ENCODE data around the gene FKBP7.
"Not testable (repeated sequence)": the region's sequence is repeated elsewhere in the genome, so short reads cannot be mapped to it uniquely, and the experiment has no call there.

FKBP7 gene

GRCh38 chr2:178478439-178479274 is at the start of gene FKBP7:
Gene FKBP7, minus strand, starts transcription at chr2:178478600. Its CDS starts 101 bp downstream, at chr2:178478499.
- H3K9me3 ChIP-seq (ENCODE audit: control insufficient read depth, low read length), result no peaks in the 10 kb centered on the region
- no peaks in the 10 kb centered on the region for H3K27me3 ChIP-seq (ENCODE audit: control insufficient read depth, insufficient read depth, low read length)
- no peaks in the 10 kb centered on the region for H3K36me3 ChIP-seq (ENCODE audit: control insufficient read depth, insufficient read depth, low read length)
- H3K9ac ChIP-seq (ENCODE audit: low read length), result peak within 1 kb of the TSS; percentile 84
- peaks cover 32% of the 10 kb centered on the region for H3K4me1 ChIP-seq (ENCODE audit: control insufficient read depth, insufficient read depth, low read length)
- peak within 1 kb of the TSS; percentile 90 for H3K4me3 ChIP-seq (ENCODE audit: low read length)

- no peaks in the 10 kb centered on the region for H3K9me3 ChIP-seq (ENCODE audit: control insufficient read depth, low read length)
- no peak overlapping the region for H3K4me3 ChIP-seq (ENCODE audit: low read length)
- no peaks in the 10 kb centered on the region for H3K27me3 ChIP-seq (ENCODE audit: control insufficient read depth, insufficient read depth, low read length)
- no peak overlapping the region for H3K9ac ChIP-seq (ENCODE audit: low read length)
- no peaks in the 10 kb centered on the region for H3K36me3 ChIP-seq (ENCODE audit: control insufficient read depth, insufficient read depth, low read length)
- peaks cover 5% of the 10 kb centered on the region for H3K4me1 ChIP-seq (ENCODE audit: control insufficient read depth, insufficient read depth, low read length)
Measured at GRCh38 chr2:178527592-178527991, 49.2 kb upstream of the FKBP7 start.

DNA sequence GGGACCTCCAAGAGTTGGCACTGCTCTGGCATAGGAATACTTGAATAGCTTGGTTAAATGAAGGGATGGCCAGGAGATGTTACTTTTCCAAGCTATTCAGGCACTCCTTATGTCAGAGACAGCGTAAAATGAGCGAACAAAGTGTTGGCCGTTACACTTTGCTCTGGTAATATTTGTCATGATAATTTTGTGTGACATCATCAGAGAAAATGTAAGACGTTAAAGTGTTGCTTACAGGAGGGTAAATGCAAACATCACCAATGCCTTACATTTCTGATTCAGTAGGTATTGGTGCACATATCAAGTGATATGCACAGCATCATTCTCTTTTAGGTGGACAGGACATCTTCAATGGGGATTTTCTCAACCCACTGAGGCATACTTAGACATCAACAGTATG is 47.9 kb upstream of the FKBP7 start:
- Histone ChIP-seq H3K9ac (ENCODE audit: low read length) (no peak overlapping the region), H3K27me3 (ENCODE audit: control insufficient read depth, insufficient read depth, low read length) (no peaks in the 10 kb centered on the region), H3K4me3 (ENCODE audit: low read length) (no peak overlapping the region), H3K36me3 (ENCODE audit: control insufficient read depth, insufficient read depth, low read length) (no peaks in the 10 kb centered on the region), H3K4me1 (ENCODE audit: control insufficient read depth, insufficient read depth, low read length) (peaks cover 5% of the 10 kb centered on the region), H3K9me3 (ENCODE audit: control insufficient read depth, low read length) (no peaks in the 10 kb centered on the region)

- not testable (repeated sequence) for H3K36me3 ChIP-seq (ENCODE audit: control insufficient read depth, insufficient read depth, low read length); H3K4me3 ChIP-seq (ENCODE audit: low read length); H3K4me1 ChIP-seq (ENCODE audit: control insufficient read depth, insufficient read depth, low read length); H3K9me3 ChIP-seq (ENCODE audit: control insufficient read depth, low read length); H3K9ac ChIP-seq (ENCODE audit: low read length); H3K27me3 ChIP-seq (ENCODE audit: control insufficient read depth, insufficient read depth, low read length)
Measured at GRCh38 chr2:178525460-178525859, 47.1 kb upstream of the FKBP7 start.

DNA sequence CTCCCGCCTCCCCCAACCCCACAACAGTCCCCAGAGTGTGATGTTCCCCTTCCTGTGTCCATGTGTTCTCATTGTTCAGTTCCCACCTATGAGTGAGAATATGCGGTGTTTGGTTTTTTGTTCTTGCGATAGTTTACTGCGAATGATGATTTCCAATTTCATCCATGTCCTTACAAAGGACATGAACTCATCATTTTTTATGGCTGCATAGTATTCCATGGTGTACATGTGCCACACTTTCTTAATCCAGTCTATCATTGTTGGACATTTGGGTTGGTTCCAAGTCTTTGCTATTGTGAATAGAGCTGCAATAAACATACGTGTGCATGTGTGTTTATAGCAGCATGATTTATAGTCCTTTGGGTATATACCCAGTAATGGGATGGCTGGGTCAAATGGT is 46.6 kb upstream of the FKBP7 start:
- not testable (repeated sequence) for H3K4me1 ChIP-seq (ENCODE audit: control insufficient read depth, insufficient read depth, low read length); H3K9me3 ChIP-seq (ENCODE audit: control insufficient read depth, low read length); H3K4me3 ChIP-seq (ENCODE audit: low read length); H3K27me3 ChIP-seq (ENCODE audit: control insufficient read depth, insufficient read depth, low read length); H3K9ac ChIP-seq (ENCODE audit: low read length); H3K36me3 ChIP-seq (ENCODE audit: control insufficient read depth, insufficient read depth, low read length)

DNA sequence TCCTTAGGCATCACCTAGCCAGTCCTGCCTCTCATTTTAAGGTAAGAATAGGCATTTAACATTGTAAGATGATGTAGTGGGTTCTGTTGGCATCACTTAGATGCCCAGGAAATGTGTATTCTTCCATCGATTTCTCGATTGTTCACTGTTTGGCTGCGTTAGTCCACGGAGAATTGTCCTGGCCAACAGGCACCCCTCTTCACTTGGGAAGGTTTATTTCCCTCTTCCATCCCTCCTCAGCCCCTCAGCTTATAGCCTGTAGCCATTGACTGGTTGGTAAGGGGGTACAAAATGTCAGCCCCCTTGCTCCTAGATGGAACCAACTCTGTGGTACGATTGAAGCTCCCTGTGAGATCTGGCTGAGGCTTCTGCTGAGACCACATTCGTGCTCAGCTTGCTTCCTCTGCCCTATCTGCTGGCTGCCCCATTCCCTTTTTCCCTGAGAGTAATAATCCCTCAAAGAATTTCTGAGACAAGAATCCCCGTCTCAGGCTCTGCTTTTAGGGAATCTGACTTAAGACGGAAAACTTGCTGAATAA is 45.3 kb upstream of the FKBP7 start:
- Histone ChIP-seq H3K36me3 (ENCODE audit: control insufficient read depth, insufficient read depth, low read length) (no peaks in the 10 kb centered on the region), H3K9me3 (ENCODE audit: control insufficient read depth, low read length) (no peaks in the 10 kb centered on the region), H3K4me1 (ENCODE audit: control insufficient read depth, insufficient read depth, low read length) (peaks cover 5% of the 10 kb centered on the region), H3K4me3 (ENCODE audit: low read length) (peak overlapping the region; percentile 100), H3K27me3 (ENCODE audit: control insufficient read depth, insufficient read depth, low read length) (no peaks in the 10 kb centered on the region), H3K9ac (ENCODE audit: low read length) (peak overlapping the region; percentile 84)

GRCh38 chr2:178522950-178523595 is 44.7 kb upstream of the FKBP7 start:
- no peaks in the 10 kb centered on the region for H3K36me3 ChIP-seq (ENCODE audit: control insufficient read depth, insufficient read depth, low read length)

GRCh38 chr2:178521304-178522150 is 43.1 kb upstream of the FKBP7 start:
- Histone ChIP-seq H3K36me3 (ENCODE audit: control insufficient read depth, insufficient read depth, low read length) (no peaks in the 10 kb centered on the region), H3K4me3 (ENCODE audit: low read length) (no peak overlapping the region), H3K4me1 (ENCODE audit: control insufficient read depth, insufficient read depth, low read length) (peaks cover 5% of the 10 kb centered on the region), H3K9ac (ENCODE audit: low read length) (no peak overlapping the region), H3K27me3 (ENCODE audit: control insufficient read depth, insufficient read depth, low read length) (no peaks in the 10 kb centered on the region), H3K9me3 (ENCODE audit: control insufficient read depth, low read length) (no peaks in the 10 kb centered on the region)

More at GRCh38 chr2:178522950-178523595, 44.7 kb upstream of the FKBP7 start:
- Histone ChIP-seq H3K4me3 (ENCODE audit: low read length) (peak overlapping the region; percentile 100), H3K27me3 (ENCODE audit: control insufficient read depth, insufficient read depth, low read length) (no peaks in the 10 kb centered on the region), H3K4me1 (ENCODE audit: control insufficient read depth, insufficient read depth, low read length) (peaks cover 5% of the 10 kb centered on the region), H3K9me3 (ENCODE audit: control insufficient read depth, low read length) (no peaks in the 10 kb centered on the region), H3K9ac (ENCODE audit: low read length) (peak overlapping the region; percentile 84)

GRCh38 chr2:178517496-178517895 is 39.1 kb upstream of the FKBP7 start:
- Histone ChIP-seq H3K27me3 (ENCODE audit: control insufficient read depth, insufficient read depth, low read length) (no peaks in the 10 kb centered on the region), H3K4me3 (ENCODE audit: low read length) (no peak overlapping the region), H3K36me3 (ENCODE audit: control insufficient read depth, insufficient read depth, low read length) (no peaks in the 10 kb centered on the region), H3K9me3 (ENCODE audit: control insufficient read depth, low read length) (no peaks in the 10 kb centered on the region), H3K4me1 (ENCODE audit: control insufficient read depth, insufficient read depth, low read length) (no peaks in the 10 kb centered on the region), H3K9ac (ENCODE audit: low read length) (no peak overlapping the region)

GRCh38 chr2:178514664-178515063 is 36.3 kb upstream of the FKBP7 start:
- Histone ChIP-seq H3K9me3 (ENCODE audit: control insufficient read depth, low read length) (no peaks in the 10 kb centered on the region), H3K4me1 (ENCODE audit: control insufficient read depth, insufficient read depth, low read length) (no peaks in the 10 kb centered on the region), H3K9ac (ENCODE audit: low read length) (no peak overlapping the region), H3K36me3 (ENCODE audit: control insufficient read depth, insufficient read depth, low read length) (no peaks in the 10 kb centered on the region), H3K4me3 (ENCODE audit: low read length) (no peak overlapping the region), H3K27me3 (ENCODE audit: control insufficient read depth, insufficient read depth, low read length) (no peaks in the 10 kb centered on the region)

GRCh38 chr2:178513876-178514275 is 35.5 kb upstream of the FKBP7 start:
- no peaks in the 10 kb centered on the region for H3K36me3 ChIP-seq (ENCODE audit: control insufficient read depth, insufficient read depth, low read length)
- H3K27me3 ChIP-seq (ENCODE audit: control insufficient read depth, insufficient read depth, low read length), result no peaks in the 10 kb centered on the region
- no peaks in the 10 kb centered on the region for H3K9me3 ChIP-seq (ENCODE audit: control insufficient read depth, low read length)
- no peak overlapping the region for H3K4me3 ChIP-seq (ENCODE audit: low read length)
- H3K4me1 ChIP-seq (ENCODE audit: control insufficient read depth, insufficient read depth, low read length), result no peaks in the 10 kb centered on the region
- no peak overlapping the region for H3K9ac ChIP-seq (ENCODE audit: low read length)

Measured in mucosa of stomach (tissue), 1 donor.